ENCODE results near the gene KXD1.

The KXD1 gene

DNA sequence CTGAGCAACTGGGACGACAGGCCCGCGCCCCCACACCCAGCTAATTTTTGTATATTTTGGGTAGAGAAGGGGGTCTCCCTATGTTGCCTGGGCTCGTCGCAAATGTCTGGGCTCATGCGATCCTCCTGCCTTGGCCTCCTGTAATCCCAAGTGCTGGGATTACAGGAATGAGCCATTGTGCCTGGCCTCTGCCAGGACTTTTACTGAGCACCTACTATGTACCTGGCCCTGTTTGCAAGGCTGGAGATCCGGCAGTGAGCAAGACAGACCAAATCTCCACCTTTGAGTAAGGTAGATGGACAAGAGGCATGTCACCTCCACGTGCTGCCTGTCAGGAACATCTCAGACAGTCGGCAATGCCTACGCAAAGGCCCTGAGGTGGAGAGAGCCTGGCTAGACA lies 21.2 kb upstream of the KXD1 start:
- H3K9me2 ChIP-seq (replicated peaks; ENCODE audit: control insufficient read depth, low read length) = no peaks in the 10 kb centered on the region
- H3K4me3 ChIP-seq (ENCODE audit: low read length) = no peak overlapping the region
- H3K27ac ChIP-seq (ENCODE audit: low read depth, low read length) = no peak overlapping the region
- H3K27me3 ChIP-seq (ENCODE audit: control insufficient read depth, low read length) = no peaks in the 10 kb centered on the region
- H3K79me2 ChIP-seq (ENCODE audit: control insufficient read depth, low read length) = no peaks in the 10 kb centered on the region; the same call in 1 of the 2 replicates
- H3K36me3 ChIP-seq (ENCODE audit: control insufficient read depth, low read length) = peaks cover 32% of the 10 kb centered on the region
- no peaks in the 10 kb centered on the region for H3F3A ChIP-seq (ENCODE audit: control insufficient read depth, insufficient read depth)
- H3K4me1 ChIP-seq (ENCODE audit: control insufficient read depth, low read length) = no peaks in the 10 kb centered on the region
- H4K20me1 ChIP-seq (ENCODE audit: control insufficient read depth, insufficient read depth, low read depth, low read length) = 0 out of 2 replicates have a peak, but pooled peaks cover 3% of the 10 kb centered on the region
- no peak overlapping the region for H3K4me2 ChIP-seq (ENCODE audit: low read length)
- H3K9me3 ChIP-seq (ENCODE audit: control insufficient read depth, insufficient read depth, low read length) = no peaks in the 10 kb centered on the region
- TF ChIP-seq, protein P1, sequence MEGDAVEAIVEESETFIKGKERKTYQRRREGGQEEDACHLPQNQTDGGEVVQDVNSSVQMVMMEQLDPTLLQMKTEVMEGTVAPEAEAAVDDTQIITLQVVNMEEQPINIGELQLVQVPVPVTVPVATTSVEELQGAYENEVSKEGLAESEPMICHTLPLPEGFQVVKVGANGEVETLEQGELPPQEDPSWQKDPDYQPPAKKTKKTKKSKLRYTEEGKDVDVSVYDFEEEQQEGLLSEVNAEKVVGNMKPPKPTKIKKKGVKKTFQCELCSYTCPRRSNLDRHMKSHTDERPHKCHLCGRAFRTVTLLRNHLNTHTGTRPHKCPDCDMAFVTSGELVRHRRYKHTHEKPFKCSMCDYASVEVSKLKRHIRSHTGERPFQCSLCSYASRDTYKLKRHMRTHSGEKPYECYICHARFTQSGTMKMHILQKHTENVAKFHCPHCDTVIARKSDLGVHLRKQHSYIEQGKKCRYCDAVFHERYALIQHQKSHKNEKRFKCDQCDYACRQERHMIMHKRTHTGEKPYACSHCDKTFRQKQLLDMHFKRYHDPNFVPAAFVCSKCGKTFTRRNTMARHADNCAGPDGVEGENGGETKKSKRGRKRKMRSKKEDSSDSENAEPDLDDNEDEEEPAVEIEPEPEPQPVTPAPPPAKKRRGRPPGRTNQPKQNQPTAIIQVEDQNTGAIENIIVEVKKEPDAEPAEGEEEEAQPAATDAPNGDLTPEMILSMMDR (IDR thresholded peaks at IDR 0.05; ENCODE audit: low read depth, low read length, poor library complexity, severe bottlenecking) = no peak
- TF ChIP-seq EZH2phosphoT487 (IDR thresholded peaks at IDR 0.05; ENCODE audit: borderline replicate concordance, low read length) = no peak

- Histone ChIP-seq H3K4me2 (ENCODE audit: low read length) (no peak overlapping the region), H3K9me2 (replicated peaks; ENCODE audit: control insufficient read depth, low read length) (no peaks in the 10 kb centered on the region), H3K36me3 (ENCODE audit: control insufficient read depth, low read length) (peaks cover 35% of the 10 kb centered on the region), H3K27ac (ENCODE audit: low read depth, low read length) (no peak overlapping the region), H3K9me3 (ENCODE audit: control insufficient read depth, insufficient read depth, low read length) (no peaks in the 10 kb centered on the region), H3F3A (ENCODE audit: control insufficient read depth, insufficient read depth) (no peaks in the 10 kb centered on the region), H3K27me3 (ENCODE audit: control insufficient read depth, low read length) (no peaks in the 10 kb centered on the region), H3K4me1 (ENCODE audit: control insufficient read depth, low read length) (peaks cover 8% of the 10 kb centered on the region), H4K20me1 (ENCODE audit: control insufficient read depth, insufficient read depth, low read depth, low read length) (0 out of 2 replicates have a peak, but pooled peaks cover 3% of the 10 kb centered on the region), H3K4me3 (ENCODE audit: low read length) (no peak overlapping the region), H3K79me2 (ENCODE audit: control insufficient read depth, low read length) (peaks cover 8% of the 10 kb centered on the region)
- no peak for TF ChIP-seq EZH2phosphoT487 (IDR thresholded peaks at IDR 0.05; ENCODE audit: borderline replicate concordance, low read length)
- TF ChIP-seq, protein P1 (IDR thresholded peaks at IDR 0.05; ENCODE audit: low read depth, low read length, poor library complexity, severe bottlenecking) = no peak
These were observed 20.2 kb upstream of the KXD1 start for GRCh38 chr19:18537431-18537830.

- no peaks in the 10 kb centered on the region for H4K20me1 ChIP-seq (ENCODE audit: control insufficient read depth, insufficient read depth, low read depth, low read length)
- no peak overlapping the region for H3K27ac ChIP-seq (ENCODE audit: low read depth, low read length)
- H3K9me2 ChIP-seq (replicated peaks; ENCODE audit: control insufficient read depth, low read length) = no peaks in the 10 kb centered on the region
- no peaks in the 10 kb centered on the region for H3F3A ChIP-seq (ENCODE audit: control insufficient read depth, insufficient read depth)
- H3K9me3 ChIP-seq (ENCODE audit: control insufficient read depth, insufficient read depth, low read length) = no peaks in the 10 kb centered on the region
- H3K36me3 ChIP-seq (ENCODE audit: control insufficient read depth, low read length) = peaks cover 29% of the 10 kb centered on the region
- peaks cover 10% of the 10 kb centered on the region for H3K4me1 ChIP-seq (ENCODE audit: control insufficient read depth, low read length)
- peaks cover 13% of the 10 kb centered on the region for H3K79me2 ChIP-seq (ENCODE audit: control insufficient read depth, low read length)
- no peak overlapping the region for H3K4me3 ChIP-seq (ENCODE audit: low read length)
- no peaks in the 10 kb centered on the region for H3K27me3 ChIP-seq (ENCODE audit: control insufficient read depth, low read length)
- TF ChIP-seq EZH2phosphoT487 (IDR thresholded peaks at IDR 0.05; ENCODE audit: borderline replicate concordance, low read length) = no peak
- TF ChIP-seq, protein P1 (IDR thresholded peaks at IDR 0.05; ENCODE audit: low read depth, low read length, poor library complexity, severe bottlenecking) = no peak
- H3K4me2 ChIP-seq (ENCODE audit: low read length) = no peak overlapping the region
These were observed 19.6 kb upstream of the KXD1 start for GRCh38 chr19:18538115-18538514.
